Measurements from ENCODE around the gene PIAS1.
"Not testable (repeated sequence)": the region's sequence is repeated elsewhere in the genome, so short reads cannot be mapped to it uniquely, and the experiment has no call there.

Gene PIAS1

GRCh38 chr15:68053701-68054627 lies at the start of gene PIAS1:
TSS of gene PIAS1 (plus strand) at chr15:68054315. CDS start at chr15:68054327, 12 bp downstream.
- peak within 1 kb of the TSS; percentile 90 for H3K4me2 ChIP-seq (ENCODE audit: low read length)
- H3K27ac ChIP-seq (ENCODE audit: low read length) = peak within 1 kb of the TSS; percentile 75
- peaks cover 48% of the 10 kb centered on the region for H3K79me2 ChIP-seq (ENCODE audit: low read length)
- peak within 1 kb of the TSS; percentile 88 for H3K4me3 ChIP-seq (ENCODE audit: low read length)
- peaks cover 40% of the 10 kb centered on the region for H4K20me1 ChIP-seq (ENCODE audit: insufficient read depth, low read length)
- H3K9me3 ChIP-seq (ENCODE audit: insufficient read depth, low read length) = no peaks in the 10 kb centered on the region
- no peaks in the 10 kb centered on the region for H3K27me3 ChIP-seq (ENCODE audit: low read depth, low read length)
- H3K4me1 ChIP-seq (ENCODE audit: low read length) = peaks cover 18% of the 10 kb centered on the region
- peak within 1 kb of the TSS; percentile 84 for H3K9ac ChIP-seq (ENCODE audit: low read length)
- H3K36me3 ChIP-seq (replicated peaks; ENCODE audit: low read depth, low read length) = peaks cover 3% of the 10 kb centered on the region
- H2AFZ ChIP-seq (ENCODE audit: low read depth, low read length) = peak within 1 kb of the TSS; percentile 89
- TF ChIP-seq EZH2phosphoT487 (IDR thresholded peaks at IDR 0.05; ENCODE audit: low read depth) = no peak
- peak; percentile 12; the same call in 1 of the 2 replicates for TF ChIP-seq CTCF (IDR thresholded peaks at IDR 0.05; ENCODE audit: low read depth, low read length)

- H3K4me1 ChIP-seq (ENCODE audit: low read length); H3K27ac ChIP-seq (ENCODE audit: low read length); H3K4me3 ChIP-seq (ENCODE audit: low read length); H3K4me2 ChIP-seq (ENCODE audit: low read length); H3K9ac ChIP-seq (ENCODE audit: low read length); H4K20me1 ChIP-seq (ENCODE audit: insufficient read depth, low read length); H3K9me3 ChIP-seq (ENCODE audit: insufficient read depth, low read length); H3K79me2 ChIP-seq (ENCODE audit: low read length); H3K36me3 ChIP-seq (replicated peaks; ENCODE audit: low read depth, low read length); H3K27me3 ChIP-seq (ENCODE audit: low read depth, low read length); H2AFZ ChIP-seq (ENCODE audit: low read depth, low read length): not testable (repeated sequence)
These were observed 46.5 kb upstream of the PIAS1 start for GRCh38 chr15:68007642-68008041.

GRCh38 chr15:68010361-68011153 lies 43.6 kb upstream of the PIAS1 start:
- Histone ChIP-seq H3K27ac (ENCODE audit: low read length) (no peak overlapping the region), H3K9ac (ENCODE audit: low read length) (no peak overlapping the region), H3K79me2 (ENCODE audit: low read length) (no peaks in the 10 kb centered on the region), H4K20me1 (ENCODE audit: insufficient read depth, low read length) (no peaks in the 10 kb centered on the region), H3K4me3 (ENCODE audit: low read length) (no peak overlapping the region), H2AFZ (ENCODE audit: low read depth, low read length) (no peak overlapping the region), H3K4me1 (ENCODE audit: low read length) (peaks cover 10% of the 10 kb centered on the region), H3K4me2 (ENCODE audit: low read length) (no peak overlapping the region), H3K9me3 (ENCODE audit: insufficient read depth, low read length) (no peaks in the 10 kb centered on the region), H3K36me3 (replicated peaks; ENCODE audit: low read depth, low read length) (no peaks in the 10 kb centered on the region), H3K27me3 (ENCODE audit: low read depth, low read length) (no peaks in the 10 kb centered on the region; the same call in 1 of the 2 replicates)
- no peak for TF ChIP-seq EZH2phosphoT487 (IDR thresholded peaks at IDR 0.05; ENCODE audit: low read depth)
- TF ChIP-seq CTCF (IDR thresholded peaks at IDR 0.05; ENCODE audit: low read depth, low read length) = no peak

GRCh38 chr15:68012911-68013310 lies 41.2 kb upstream of the PIAS1 start:
- H4K20me1 ChIP-seq (ENCODE audit: insufficient read depth, low read length) = no peaks in the 10 kb centered on the region
- no peak overlapping the region for H3K4me2 ChIP-seq (ENCODE audit: low read length)
- no peak overlapping the region for H3K27ac ChIP-seq (ENCODE audit: low read length)
- no peak overlapping the region for H3K4me3 ChIP-seq (ENCODE audit: low read length)
- H3K79me2 ChIP-seq (ENCODE audit: low read length) = no peaks in the 10 kb centered on the region
- no peaks in the 10 kb centered on the region for H3K9me3 ChIP-seq (ENCODE audit: insufficient read depth, low read length)
- H3K4me1 ChIP-seq (ENCODE audit: low read length) = peaks cover 10% of the 10 kb centered on the region
- H3K9ac ChIP-seq (ENCODE audit: low read length) = no peak overlapping the region
- H3K36me3 ChIP-seq (replicated peaks; ENCODE audit: low read depth, low read length) = no peaks in the 10 kb centered on the region
- H3K27me3 ChIP-seq (ENCODE audit: low read depth, low read length) = no peaks in the 10 kb centered on the region; the same call in 1 of the 2 replicates
- no peak for TF ChIP-seq CTCF (IDR thresholded peaks at IDR 0.05; ENCODE audit: low read depth, low read length)
- TF ChIP-seq EZH2phosphoT487 (IDR thresholded peaks at IDR 0.05; ENCODE audit: low read depth) = no peak
- no peak overlapping the region for H2AFZ ChIP-seq (ENCODE audit: low read depth, low read length)
